CD4-positive, alpha-beta memory T cell (primary cell): Measurements from ENCODE around the gene WNT4. TPM values are rescaled to one million over a fixed set of nuclear protein-coding genes. Genes with fewer than 3 reads are reported as not detected.

Experiments
- CTCF ChIA-PET: fragments of 350-600 bp; sonication (Branson Sonifier 250); formaldehyde crosslinking; loops from one replicate; lab custom pipeline; 2021; ENCODE audit warnings: inconsistent platforms; ENCODE audit not compliant: partially characterized antibody; lab: Charles Lee
- POLR2A ChIA-PET: fragments of 350-600 bp; sonication (Branson Sonifier 250); formaldehyde crosslinking; loops from one replicate; lab custom pipeline; 2021; ENCODE audit not compliant: partially characterized antibody; lab: Charles Lee
- DNase-seq, 5 donors: peaks; one replicate each; pipeline versions ENCODE4 v3.0.0 to v3.0.0-alpha.2; 2020 to 2022; ENCODE audit warnings: mixed read lengths in 1 of 5
- H3K27ac ChIP-seq: one replicate; pipeline ENCODE4 v1.7.0; 2013; ENCODE audit warnings: low read depth, low read length
- H3K27me3 ChIP-seq: 2 replicates; pipeline ENCODE4 v1.7.0; 2013; ENCODE audit warnings: mild to moderate bottlenecking, low read length, moderate library complexity; ENCODE audit not compliant: insufficient read depth
- H3K36me3 ChIP-seq: 2 replicates; pipeline ENCODE4 v1.7.0; 2013; ENCODE audit warnings: mild to moderate bottlenecking, low read length, moderate library complexity; ENCODE audit not compliant: insufficient read depth
- H3K4me1 ChIP-seq: 2 replicates; pipeline ENCODE4 v1.7.0; 2013; ENCODE audit warnings: mild to moderate bottlenecking, low read length, moderate library complexity; ENCODE audit not compliant: insufficient read depth
- H3K4me3 ChIP-seq, 2 donors: one replicate each; pipeline ENCODE4 v1.7.0; 2013; ENCODE audit warnings: low read length in 2 of 2, mild to moderate bottlenecking in 1 of 2
- H3K9me3 ChIP-seq, 2 donors: one replicate each; pipeline ENCODE4 v1.7.0; 2013; ENCODE audit warnings: low read length in 2 of 2, control low read depth in 1 of 2; ENCODE audit not compliant: control insufficient read depth in 1 of 2
- H3K27ac Mint-ChIP-seq, 7 donors: one replicate each; pipeline ENCODE4 v1.8.0; 2020 to 2021; ENCODE audit warnings: mixed read lengths in 7 of 7, mild to moderate bottlenecking in 6 of 7, inconsistent platforms in 3 of 7, moderate library complexity in 3 of 7
- H3K27me3 Mint-ChIP-seq, 2 donors: one replicate each; pipeline ENCODE4 v1.8.0; 2020 to 2021; ENCODE audit warnings: mixed read lengths in 2 of 2
- H3K36me3 Mint-ChIP-seq, 2 donors: one replicate each; pipeline ENCODE4 v1.8.0; 2020 to 2021; ENCODE audit warnings: mixed read lengths in 2 of 2, inconsistent platforms in 1 of 2, mild to moderate bottlenecking in 1 of 2
- H3K4me1 Mint-ChIP-seq, 4 donors: one replicate each; pipeline ENCODE4 v1.8.0; 2020 to 2021; ENCODE audit warnings: mixed read lengths in 4 of 4, mild to moderate bottlenecking in 1 of 4
- H3K4me3 Mint-ChIP-seq, 8 donors: one replicate each; pipeline ENCODE4 v1.8.0; 2020 to 2021; ENCODE audit warnings: mixed read lengths in 8 of 8, mild to moderate bottlenecking in 7 of 8, moderate library complexity in 6 of 8, inconsistent platforms in 3 of 8
- H3K9me3 Mint-ChIP-seq, 8 donors: one replicate each; pipeline ENCODE4 v1.8.0; 2020 to 2021; ENCODE audit warnings: mixed read lengths in 8 of 8, mild to moderate bottlenecking in 5 of 8, inconsistent platforms in 3 of 8, moderate library complexity in 1 of 8
- intact Hi-C: fragments of 100-400 bp; cut with micrococcal nuclease; formaldehyde crosslinking; loops from one replicate; pipeline ENCODE4 v1.15.1; 2023
- polyA plus RNA-seq, 2 donors: library from polyadenylated mRNA; unstranded; fragments of 300-500 nt; fragmentation: Illumina TruSeq; gene quantifications; one replicate each; pipeline ENCODE4 v1.2.3, GENCODE V29; 2021
- total RNA-seq, 2 experiments: library from RNA; stranded (reverse); gene quantifications; one replicate each; pipeline ENCODE4 v1.2.3, GENCODE V29; 2021

Gene WNT4
- total and polyA plus RNA-seq, 4 experiments from 2014 or later, result 0.10 TPM; not detected in 3

- H3K4me1 Mint-ChIP-seq, result no peaks in the 10 kb centered on the region
Observed at GRCh38 chr1:22159891-22160290, 17.0 kb upstream of the WNT4 start.

GRCh38 chr1:22158654-22159053, 15.8 kb upstream of the WNT4 start:
- ChIA-PET CTCF (no interaction called here), POLR2A (no interaction called here)
- no peaks in the 10 kb centered on the region for H3K27me3 ChIP-seq

More at GRCh38 chr1:22159891-22160290, 17.0 kb upstream of the WNT4 start:
- H3K36me3 ChIP-seq, result no peaks in the 10 kb centered on the region
- H3K9me3 ChIP-seq, result no peaks in the 10 kb centered on the region
- DNase-seq, result no peak
- Mint-ChIP-seq H3K36me3 (no peaks in the 10 kb centered on the region), H3K27me3 (peaks cover 4 to 8% of the 10 kb centered on the region in 2 donors), H3K4me3 (no peak overlapping the region), H3K27ac (no peak overlapping the region), H3K9me3 (no peaks in the 10 kb centered on the region)
- POLR2A ChIA-PET, result no interaction called here
- H3K4me3 ChIP-seq, result no peak overlapping the region
- H3K27me3 ChIP-seq, result no peaks in the 10 kb centered on the region
- CTCF ChIA-PET, result no interaction called here
- intact Hi-C loops, result no loop called here
- H3K27ac ChIP-seq, result no peak overlapping the region
- H3K4me1 ChIP-seq, result no peaks in the 10 kb centered on the region

GRCh38 chr1:22157359-22157966, 14.6 kb upstream of the WNT4 start:
- no peaks in the 10 kb centered on the region for H3K27me3 ChIP-seq
- intact Hi-C loops, result no loop called here
- POLR2A ChIA-PET, result no interaction called here

More at GRCh38 chr1:22158654-22159053, 15.8 kb upstream of the WNT4 start:
- Mint-ChIP-seq H3K4me3 (no peak overlapping the region), H3K27me3 (peaks cover 6 to 11% of the 10 kb centered on the region in 2 donors), H3K36me3 (no peaks in the 10 kb centered on the region), H3K27ac (no peak overlapping the region), H3K4me1 (no peaks in the 10 kb centered on the region), H3K9me3 (no peaks in the 10 kb centered on the region)
- no peaks in the 10 kb centered on the region for H3K4me1 ChIP-seq
- no peak for DNase-seq
- H3K27ac ChIP-seq, result no peak overlapping the region
- no peaks in the 10 kb centered on the region for H3K9me3 ChIP-seq
- no peaks in the 10 kb centered on the region for H3K36me3 ChIP-seq
- intact Hi-C loops, result no loop called here
- no peak overlapping the region for H3K4me3 ChIP-seq

GRCh38 chr1:22155517-22155916, 12.6 kb upstream of the WNT4 start:
- no peak overlapping the region for H3K27ac ChIP-seq
- intact Hi-C loops, result no loop called here
- H3K36me3 ChIP-seq, result no peaks in the 10 kb centered on the region
- Mint-ChIP-seq H3K4me3 (no peak overlapping the region), H3K27me3 (peaks cover 16 to 19% of the 10 kb centered on the region in 2 donors), H3K27ac (no peak overlapping the region), H3K9me3 (no peaks in the 10 kb centered on the region), H3K4me1 (no peaks in the 10 kb centered on the region), H3K36me3 (no peaks in the 10 kb centered on the region)
- POLR2A ChIA-PET, result no interaction called here
- H3K4me3 ChIP-seq, result no peak overlapping the region
- DNase-seq, result no peak
- no peaks in the 10 kb centered on the region for H3K27me3 ChIP-seq
- CTCF ChIA-PET, result no interaction called here
- no peaks in the 10 kb centered on the region for H3K4me1 ChIP-seq
- H3K9me3 ChIP-seq, result no peaks in the 10 kb centered on the region

More at GRCh38 chr1:22157359-22157966, 14.6 kb upstream of the WNT4 start:
- Mint-ChIP-seq H3K4me3 (no peak overlapping the region), H3K27ac (no peak overlapping the region), H3K4me1 (no peaks in the 10 kb centered on the region), H3K36me3 (no peaks in the 10 kb centered on the region), H3K9me3 (no peaks in the 10 kb centered on the region), H3K27me3 (peaks cover 11 to 15% of the 10 kb centered on the region in 2 donors)
- Histone ChIP-seq H3K4me3 (no peak overlapping the region), H3K27ac (no peak overlapping the region), H3K9me3 (no peaks in the 10 kb centered on the region), H3K4me1 (no peaks in the 10 kb centered on the region), H3K36me3 (no peaks in the 10 kb centered on the region)
- DNase-seq, result no peak
- CTCF ChIA-PET, result no interaction called here

- no peak for DNase-seq
- Histone ChIP-seq H3K36me3 (no peaks in the 10 kb centered on the region), H3K27me3 (no peaks in the 10 kb centered on the region), H3K9me3 (no peaks in the 10 kb centered on the region), H3K4me1 (no peaks in the 10 kb centered on the region), H3K4me3 (no peak overlapping the region), H3K27ac (no peak overlapping the region)
- ChIA-PET POLR2A (no interaction called here), CTCF (no interaction called here)
- Mint-ChIP-seq H3K4me1 (no peaks in the 10 kb centered on the region), H3K27me3 (peaks cover 18 to 23% of the 10 kb centered on the region in 2 donors), H3K36me3 (no peaks in the 10 kb centered on the region), H3K9me3 (no peaks in the 10 kb centered on the region), H3K27ac (no peak overlapping the region), H3K4me3 (no peak overlapping the region)
- intact Hi-C loops, result no loop called here
Observed at GRCh38 chr1:22154626-22155025, 11.7 kb upstream of the WNT4 start.

- H3K9me3 ChIP-seq, result no peaks in the 10 kb centered on the region
- CTCF ChIA-PET, result no interaction called here
- H3K36me3 Mint-ChIP-seq, result no peaks in the 10 kb centered on the region
- H3K27me3 ChIP-seq, result no peaks in the 10 kb centered on the region
- peak overlapping the region in 1 of 7 donors; percentile 15 for H3K27ac Mint-ChIP-seq
- no peaks in the 10 kb centered on the region for H3K36me3 ChIP-seq
- no peaks in the 10 kb centered on the region for H3K9me3 Mint-ChIP-seq
- peaks cover 18 to 26% of the 10 kb centered on the region in 2 donors for H3K27me3 Mint-ChIP-seq
- H3K4me3 Mint-ChIP-seq, result no peak overlapping the region
- no peak overlapping the region for H3K27ac ChIP-seq
- DNase-seq, result no peak
- H3K4me1 Mint-ChIP-seq, result no peaks in the 10 kb centered on the region
- POLR2A ChIA-PET, result no interaction called here
- no peaks in the 10 kb centered on the region for H3K4me1 ChIP-seq
- intact Hi-C loops, result no loop called here
- H3K4me3 ChIP-seq, result no peak overlapping the region
Observed at GRCh38 chr1:22153660-22154437, 11.0 kb upstream of the WNT4 start.

GRCh38 chr1:22150923-22151322, 8.0 kb upstream of the WNT4 start:
- H3K27me3 ChIP-seq, result no peaks in the 10 kb centered on the region
- Mint-ChIP-seq H3K4me3 (no peak overlapping the region), H3K27me3 (peaks cover 31 to 34% of the 10 kb centered on the region in 2 donors), H3K27ac (no peak overlapping the region), H3K36me3 (no peaks in the 10 kb centered on the region), H3K4me1 (no peaks in the 10 kb centered on the region), H3K9me3 (peaks cover 0 to 2% (median 0%) of the 10 kb centered on the region in 8 donors)
- ChIA-PET POLR2A (no interaction called here), CTCF (no interaction called here)
- H3K27ac ChIP-seq, result no peak overlapping the region
- no peak for DNase-seq
- no peaks in the 10 kb centered on the region for H3K36me3 ChIP-seq
- intact Hi-C loops, result no loop called here
- H3K4me3 ChIP-seq, result no peak overlapping the region
- H3K4me1 ChIP-seq, result no peaks in the 10 kb centered on the region
- H3K9me3 ChIP-seq, result no peaks in the 10 kb centered on the region
